Stimulated activated CD8-positive, alpha-beta memory T cell treated with anti-CD3 and anti-CD28 coated beads, Interleukin-15, amount 100 ng/mL, for 24 hours (primary cell): ENCODE results near the gene SH3D21.

ENCODE experiments used
- DNase-seq: peaks from one replicate; pipeline ENCODE4 v3.0.0-alpha.2; 2020; ENCODE audit warnings: low read depth

SH3D21 gene

GRCh38 chr1:36330940-36331339 is 24.8 kb downstream of the SH3D21 start:
- DNase-seq = no peak

- DNase-seq = no peak
Measured at GRCh38 chr1:36337830-36338229, 31.7 kb downstream of the SH3D21 start.

- DNase-seq = no peak
Measured at GRCh38 chr1:36339215-36339614, 33.0 kb downstream of the SH3D21 start.

- no peak for DNase-seq
Measured at GRCh38 chr1:36339615-36340014, 33.4 kb downstream of the SH3D21 start.

- no peak for DNase-seq
Measured at GRCh38 chr1:36341626-36342320, 35.6 kb downstream of the SH3D21 start.

- DNase-seq = no peak
Measured at GRCh38 chr1:36342426-36343185, 36.4 kb downstream of the SH3D21 start.

- no peak for DNase-seq
Measured at GRCh38 chr1:36343651-36344394, 37.7 kb downstream of the SH3D21 start.

- DNase-seq = no peak
Measured at GRCh38 chr1:36344395-36344680, 38.2 kb downstream of the SH3D21 start.

GRCh38 chr1:36345353-36345752 is 39.2 kb downstream of the SH3D21 start:
- no peak for DNase-seq

GRCh38 chr1:36346741-36347370 is 40.7 kb downstream of the SH3D21 start:
- no peak for DNase-seq

GRCh38 chr1:36349241-36349671 is 43.1 kb downstream of the SH3D21 start:
- no peak for DNase-seq

GRCh38 chr1:36349839-36350238 is 43.7 kb downstream of the SH3D21 start:
- DNase-seq = no peak

- no peak for DNase-seq
Measured at GRCh38 chr1:36350659-36351226, 44.6 kb downstream of the SH3D21 start.

GRCh38 chr1:36351227-36351977 is 45.2 kb downstream of the SH3D21 start:
- no peak for DNase-seq

GRCh38 chr1:36352125-36352909 is 46.1 kb downstream of the SH3D21 start:
- no peak for DNase-seq

GRCh38 chr1:36352910-36353878 is 47.0 kb downstream of the SH3D21 start:
- DNase-seq = no peak

GRCh38 chr1:36354486-36354885 is 48.3 kb downstream of the SH3D21 start:
- DNase-seq = no peak

GRCh38 chr1:36355811-36356210 is 49.6 kb downstream of the SH3D21 start:
- DNase-seq = no peak

GRCh38 chr1:36358514-36359084 is 52.4 kb downstream of the SH3D21 start:
- no peak for DNase-seq
